HL-60/S4 treated with retinoic acid at 250 ng/mL for 4 days and 3 days (cell line): ENCODE measurements around the gene TICAM1.
"Not testable (repeated sequence)": the region's sequence is repeated elsewhere in the genome, so short reads cannot be mapped to it uniquely, and the experiment has no call there.

Source experiments
- in situ Hi-C: fragments of 300-500 bp; cut with MboI; formaldehyde crosslinking; loops from 2 replicates; pipeline ENCODE4 v1.7.0; 2022; ENCODE audit warnings: low sequenced_read_pairs

TICAM1 gene

DNA sequence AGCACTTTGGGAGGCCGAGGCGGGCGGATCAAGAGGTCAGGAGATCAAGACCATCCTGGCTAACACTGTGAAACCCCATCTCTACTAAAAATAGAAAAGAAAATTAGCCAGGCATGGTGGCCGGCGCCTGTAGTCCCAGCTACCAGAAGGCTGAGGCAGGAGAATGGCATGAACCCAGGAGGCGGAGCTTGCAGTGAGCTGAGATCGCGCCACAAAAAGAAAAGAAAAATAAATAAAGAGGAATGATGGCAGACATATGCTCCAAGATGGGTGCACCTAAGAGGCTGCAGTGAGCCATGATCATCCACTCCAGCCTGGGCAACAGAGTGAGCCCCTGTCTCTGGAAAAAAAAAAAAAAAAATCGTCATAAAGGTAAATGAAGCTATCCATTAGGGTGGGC, 14.5 kb upstream of the TICAM1 start:
- in situ Hi-C loops, result not testable (repeated sequence)

DNA sequence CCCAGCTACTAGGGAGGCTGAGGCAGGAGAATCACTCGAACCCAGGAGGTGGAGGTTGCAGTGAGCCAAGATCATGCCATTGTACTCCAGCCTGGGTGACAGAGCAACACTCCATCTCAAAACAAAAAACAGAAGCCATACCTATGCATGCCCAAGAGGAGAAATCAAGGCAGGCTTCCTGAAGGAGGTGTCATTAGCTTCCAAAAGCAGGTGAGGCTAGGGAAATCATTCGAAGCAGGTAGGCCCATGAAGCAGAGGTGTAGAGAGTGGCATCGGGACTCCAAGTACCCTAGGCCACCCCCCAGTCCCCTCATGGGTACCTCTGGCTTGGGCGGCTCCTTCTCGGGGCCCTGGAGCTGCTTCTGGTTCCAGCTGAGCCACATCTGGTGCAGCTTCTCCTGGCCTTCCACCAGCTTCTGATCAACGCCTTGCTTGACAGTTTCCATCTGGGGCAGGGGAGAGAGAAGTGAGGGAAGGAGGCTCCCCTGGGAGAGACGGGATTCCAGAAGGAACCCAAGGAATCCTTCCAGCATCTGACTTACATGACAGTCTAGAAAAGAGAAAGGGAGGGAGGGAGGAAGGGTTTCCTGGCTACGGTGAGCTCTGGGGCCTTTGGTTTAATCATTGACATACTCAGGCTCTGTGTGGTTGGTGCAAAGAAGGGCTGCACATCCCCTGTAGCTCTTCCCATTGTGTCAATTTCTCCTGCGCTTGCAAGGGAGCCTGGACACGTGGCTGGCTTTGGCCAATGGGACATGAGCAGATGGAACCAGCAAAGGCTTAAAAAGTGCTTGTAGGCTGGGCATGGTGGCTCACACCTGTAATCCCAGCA, 13.1 kb upstream of the TICAM1 start:
- in situ Hi-C loops, result no loop called here

DNA sequence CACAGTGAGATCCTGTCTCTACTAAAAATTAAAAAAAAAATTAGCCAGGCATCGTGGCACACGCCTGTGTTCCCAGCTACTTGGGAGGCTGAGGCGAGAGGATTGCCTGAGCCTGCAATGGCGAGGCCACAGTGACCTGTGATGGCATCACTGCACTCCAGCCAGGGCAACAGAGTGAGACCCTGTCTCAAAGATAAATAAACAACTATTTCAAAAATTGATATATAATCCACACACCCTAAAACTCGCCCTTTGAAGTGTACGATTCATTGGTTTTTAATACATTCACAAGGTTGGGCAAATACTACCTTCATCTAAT, 12.1 kb upstream of the TICAM1 start:
- in situ Hi-C loops, result no loop called here

DNA sequence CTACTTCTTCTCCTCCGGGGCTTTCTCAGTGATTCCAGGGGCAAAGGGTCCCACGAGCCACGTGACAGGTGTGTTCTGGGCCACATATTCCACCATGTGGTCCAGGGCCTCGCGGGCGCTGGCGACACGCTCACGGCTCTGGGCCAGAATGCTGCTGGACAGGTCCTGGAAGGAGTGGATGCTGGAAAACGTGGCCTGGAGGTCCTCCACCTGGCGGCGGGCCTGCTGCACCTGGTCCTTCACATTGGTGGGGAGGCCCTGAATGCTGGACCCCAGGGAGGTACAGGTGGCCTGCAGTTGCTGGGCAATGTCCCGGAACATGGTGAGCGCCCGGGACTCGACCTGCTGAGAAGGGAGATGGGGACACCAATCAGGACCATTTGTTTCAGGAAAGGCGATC, 7.7 kb upstream of the TICAM1 start:
- in situ Hi-C loops, result no loop called here

DNA sequence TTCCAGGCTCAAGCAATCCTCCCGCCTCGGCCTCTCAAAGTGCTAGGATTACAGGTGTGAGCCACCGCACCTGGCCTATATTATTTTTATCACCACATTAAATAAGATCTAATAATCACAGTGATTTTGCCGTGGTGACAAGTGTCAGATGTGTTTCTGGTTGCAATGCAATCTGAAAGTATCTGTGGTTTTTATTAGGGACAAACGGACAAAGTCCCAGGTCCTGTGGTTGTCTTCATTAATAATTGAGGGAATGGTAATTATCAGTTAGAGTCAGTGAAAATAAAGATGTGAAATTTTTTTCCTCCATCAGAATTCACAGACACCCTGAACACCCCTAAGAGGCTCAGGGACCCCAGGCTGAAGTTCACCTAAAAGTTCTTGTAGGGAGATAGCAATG, 1.3 kb upstream of the TICAM1 start:
- in situ Hi-C loops, result no loop called here

DNA sequence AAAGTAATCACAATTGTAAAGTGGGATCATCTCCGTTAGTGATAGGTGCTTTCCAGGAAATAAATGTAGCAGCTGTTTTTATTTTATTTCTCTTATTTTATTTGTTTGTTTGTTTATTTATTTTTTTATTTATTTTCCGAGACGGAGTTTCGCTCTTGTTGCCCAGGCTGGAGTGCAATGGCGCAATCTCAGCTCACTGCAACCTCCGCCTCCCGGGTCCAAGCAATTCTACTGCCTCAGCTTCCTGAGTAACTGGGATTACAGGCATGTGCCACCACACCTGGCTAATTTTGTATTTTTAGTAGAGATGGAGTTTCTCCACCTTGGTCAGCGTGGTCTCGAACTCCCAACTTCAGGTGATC, 448 bp upstream of the TICAM1 start:
- in situ Hi-C loops, result not testable (repeated sequence)

DNA sequence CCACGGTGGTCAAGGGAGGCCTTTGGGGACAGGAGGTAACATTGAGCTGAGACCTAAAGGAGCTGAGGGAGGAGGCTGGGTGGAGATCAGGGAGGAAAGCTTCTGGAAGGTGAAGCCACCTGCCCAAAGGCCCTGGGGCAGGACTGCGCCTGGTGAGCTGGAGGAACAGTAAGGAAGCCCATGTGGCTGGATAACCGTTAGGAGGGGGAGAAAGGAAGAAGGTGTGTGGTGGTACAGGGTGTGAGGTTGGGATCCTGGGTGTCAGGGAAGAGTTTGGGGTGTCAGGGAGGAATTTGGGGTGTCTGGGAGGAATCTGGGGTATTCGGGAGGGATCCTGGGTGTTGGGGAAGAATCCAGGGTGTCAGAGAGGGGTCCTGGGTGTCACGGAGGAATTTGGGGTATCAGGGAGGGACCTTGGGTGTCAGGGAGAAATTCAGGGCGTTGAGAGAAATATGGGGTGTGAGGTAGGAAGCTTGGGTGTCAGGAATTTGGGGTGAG, 695 bp downstream of the TICAM1 start:
- in situ Hi-C loops, result no loop called here

DNA sequence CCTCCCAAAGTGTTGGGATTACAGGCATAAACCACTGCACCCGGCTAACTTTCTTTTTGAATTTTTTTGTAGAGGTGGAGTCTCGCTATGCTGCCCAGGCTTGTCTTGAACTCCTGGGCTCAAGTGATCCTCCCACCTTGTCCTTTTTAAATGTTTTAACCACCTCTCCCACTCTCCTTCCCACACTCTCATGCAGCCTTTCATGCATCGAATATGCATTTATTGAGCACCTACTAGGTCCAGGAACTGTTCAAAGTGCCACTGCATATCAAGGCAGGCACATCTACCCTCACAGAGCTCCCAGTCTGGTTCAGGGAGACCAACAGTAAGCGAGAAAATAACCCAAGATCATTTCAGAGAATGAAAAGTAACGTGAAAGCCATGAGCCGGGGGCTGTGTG, 1.2 kb downstream of the TICAM1 start:
- in situ Hi-C loops, result no loop called here

DNA sequence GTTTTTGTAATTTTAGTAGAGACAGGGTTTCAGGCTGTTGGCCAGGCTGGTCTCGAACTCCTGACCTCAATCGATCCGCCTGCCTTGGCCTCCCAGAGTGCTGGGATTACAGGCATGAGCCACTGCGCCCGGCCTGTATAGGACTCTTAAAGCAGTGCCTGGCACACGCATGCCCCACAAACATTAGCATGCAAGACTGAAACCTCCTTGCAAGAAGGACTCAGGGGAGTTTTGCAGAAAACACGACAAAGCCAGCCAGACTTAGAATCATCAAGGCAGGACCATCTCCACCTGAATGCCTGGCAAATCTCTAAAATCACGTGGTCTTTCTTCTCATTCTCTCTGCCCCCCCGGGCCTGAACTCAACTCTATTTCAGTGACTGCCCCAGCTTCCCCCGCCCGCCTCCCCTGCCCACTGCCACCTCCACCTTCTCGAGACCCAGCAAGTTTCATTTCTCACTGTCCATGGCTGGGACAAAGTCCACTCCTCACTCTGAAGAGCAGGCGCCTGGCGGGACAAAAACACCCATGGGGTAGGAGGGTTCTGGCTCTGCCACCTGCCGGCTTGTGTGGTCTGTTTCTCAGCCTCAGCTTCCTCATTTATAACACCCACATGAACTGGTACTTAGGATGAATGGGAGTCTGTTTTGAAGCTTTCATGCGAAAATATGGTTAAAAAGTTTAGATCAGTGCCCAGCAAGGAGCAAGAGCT, 2.4 kb downstream of the TICAM1 start:
- in situ Hi-C loops, result no loop called here

DNA sequence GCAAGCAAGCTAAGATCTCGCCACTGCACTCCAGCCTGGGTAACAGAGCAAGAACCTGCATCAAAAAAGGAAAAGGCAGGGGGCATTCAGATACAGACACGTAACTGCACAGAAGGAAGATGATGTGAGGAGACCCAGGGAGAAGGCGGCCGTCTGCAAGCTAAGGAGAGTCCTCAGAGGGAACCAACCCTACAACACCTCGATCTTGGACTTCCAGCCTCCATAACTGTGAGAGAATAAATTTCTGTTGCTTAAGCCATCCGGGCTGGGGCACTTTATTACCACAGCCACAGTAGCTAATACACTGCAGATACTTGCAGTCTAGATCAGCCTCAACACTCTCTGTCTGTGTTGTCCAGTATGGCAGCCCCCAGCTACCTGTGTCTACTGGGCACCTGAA, 7.9 kb downstream of the TICAM1 start:
- in situ Hi-C loops, result no loop called here

DNA sequence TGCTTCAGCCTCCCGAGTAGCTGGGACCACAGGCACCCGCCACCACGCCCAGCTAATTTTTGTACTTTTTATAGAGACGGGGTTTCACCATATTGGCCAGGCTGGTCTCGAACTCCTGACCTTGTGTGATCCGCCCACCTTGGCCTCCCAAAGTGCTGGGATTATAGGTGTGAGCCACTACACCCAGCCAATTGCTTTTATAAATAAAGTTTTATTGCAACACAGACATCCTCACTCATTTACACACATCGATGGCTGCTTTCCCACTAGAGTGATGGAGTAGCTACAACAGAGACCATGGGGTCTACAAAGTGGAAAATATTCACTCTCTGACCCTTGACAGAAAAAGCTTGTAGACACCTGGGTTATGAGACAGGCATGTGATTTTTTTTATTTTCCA, 9.2 kb downstream of the TICAM1 start:
- in situ Hi-C loops, result not testable (repeated sequence)

DNA sequence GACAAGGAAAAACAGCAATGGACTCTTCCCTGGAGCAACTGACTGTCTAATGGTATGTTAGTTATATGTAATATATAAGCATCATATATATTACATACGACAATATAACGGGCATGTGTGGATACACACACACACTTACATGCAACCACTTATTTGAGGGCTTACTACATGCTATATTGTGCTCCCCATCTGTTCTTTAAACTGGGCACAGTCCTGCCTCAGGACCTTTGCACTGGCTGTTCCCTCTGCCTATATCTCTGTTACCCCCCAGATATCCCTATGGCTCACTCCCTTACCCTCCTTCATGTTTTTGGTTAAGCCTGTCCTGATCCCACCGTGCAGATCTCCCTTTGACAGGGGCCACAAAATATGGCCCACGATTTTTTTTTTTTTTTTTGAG, 10.2 kb downstream of the TICAM1 start:
- in situ Hi-C loops, result no loop called here

DNA sequence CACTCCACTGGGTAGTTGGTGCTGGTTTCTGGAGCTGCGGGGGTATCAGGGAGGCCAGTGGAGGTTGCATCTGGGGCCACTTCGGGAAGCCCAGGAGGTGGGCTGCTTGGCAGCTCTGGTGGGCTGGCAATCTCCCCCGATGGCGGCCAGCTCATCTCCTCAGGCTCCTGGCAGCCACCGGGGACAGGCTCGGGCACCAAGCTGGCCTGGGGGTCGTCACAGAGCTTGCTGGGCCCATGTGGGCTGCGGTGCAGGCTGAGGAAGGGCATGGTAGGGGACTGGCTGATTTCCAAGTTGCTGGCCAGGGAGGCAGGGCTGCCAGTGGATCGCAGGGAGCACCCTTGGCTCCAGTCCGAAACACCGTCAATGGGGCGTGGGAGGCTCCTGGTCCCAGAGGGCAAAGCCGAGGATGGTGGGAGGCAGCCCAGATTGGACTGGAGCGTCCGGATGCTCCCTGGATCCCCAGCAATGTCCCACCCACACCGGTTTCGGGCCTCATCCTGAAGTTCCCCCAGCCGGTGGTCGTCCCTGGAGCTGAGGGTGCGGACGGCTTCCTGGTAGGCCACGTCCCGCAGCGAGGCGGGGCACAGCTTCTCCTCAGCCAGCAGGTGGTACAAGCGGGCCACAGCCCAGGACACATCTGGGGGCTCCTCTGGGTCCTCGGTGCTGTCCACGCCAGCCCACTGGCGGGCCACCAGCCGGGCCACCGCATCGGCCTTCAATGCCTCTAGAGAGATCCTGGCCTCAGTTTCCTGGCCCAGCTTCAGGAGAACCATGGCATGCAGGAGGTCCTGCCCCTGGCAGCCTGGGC, 13.8 kb downstream of the TICAM1 start:
- in situ Hi-C loops, result loop anchor here (10.0 kb wide), 1 partner anchor 97 kb away; no protein-coding TSS in a partner anchor

DNA sequence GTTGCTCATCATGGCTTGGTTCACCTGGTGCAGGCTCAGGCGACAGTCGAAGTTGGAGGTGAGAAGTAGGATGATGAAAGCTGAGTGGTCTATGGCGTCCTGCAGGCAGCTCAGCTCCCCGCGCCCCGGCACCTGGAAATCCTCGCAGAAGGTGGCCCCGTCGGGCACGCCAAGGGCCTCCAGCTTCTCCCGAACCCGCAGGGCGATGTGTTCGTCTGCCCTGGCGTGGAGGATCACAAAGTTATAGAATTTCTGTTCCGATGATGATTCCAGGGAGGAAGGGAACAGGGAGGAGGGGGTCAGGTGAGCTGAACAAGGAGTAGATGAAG, 14.6 kb downstream of the TICAM1 start:
- in situ Hi-C loops, result loop anchor here (10.0 kb wide), 1 partner anchor 98 kb away; no protein-coding TSS in a partner anchor

DNA sequence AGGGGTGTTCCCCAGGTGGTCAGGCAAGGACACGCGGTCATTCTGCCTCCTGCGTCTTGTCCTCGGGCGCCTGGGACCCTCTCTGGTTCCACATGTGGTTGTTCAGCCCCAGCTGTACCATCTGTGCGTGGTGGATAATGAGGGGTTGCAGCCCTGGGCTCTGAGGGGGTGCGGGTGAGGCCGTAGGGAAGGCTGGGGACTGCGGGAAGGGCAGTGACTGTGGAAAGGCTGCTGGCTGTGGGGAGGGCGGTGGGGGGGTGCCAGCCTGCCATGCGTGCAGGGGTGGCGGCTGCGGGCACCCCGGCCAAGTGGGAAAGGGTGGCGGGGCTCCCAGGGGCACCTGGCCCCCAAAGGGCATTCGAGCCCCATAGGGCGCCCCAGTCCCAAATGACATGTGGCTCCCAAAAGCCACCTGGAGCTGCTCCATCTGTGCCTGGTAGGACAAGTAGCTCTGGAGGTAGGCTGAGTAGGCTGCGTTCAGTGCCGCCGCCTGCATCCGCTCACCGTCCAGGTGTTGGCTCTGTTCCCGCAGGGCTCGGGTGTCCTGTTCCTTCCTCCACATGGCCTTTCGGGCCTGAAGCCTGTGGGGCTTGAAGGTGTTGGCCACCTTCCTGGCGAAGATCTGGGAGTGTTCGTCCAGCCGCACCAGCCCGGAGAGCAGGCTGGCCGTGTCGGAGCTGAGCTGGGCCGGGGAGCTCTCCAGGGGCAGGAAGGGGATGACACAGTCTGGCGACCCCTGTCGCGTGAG, 15.1 kb downstream of the TICAM1 start:
- in situ Hi-C loops, result loop anchor here (10.0 kb wide), 1 partner anchor 98 kb away; no protein-coding TSS in a partner anchor

DNA sequence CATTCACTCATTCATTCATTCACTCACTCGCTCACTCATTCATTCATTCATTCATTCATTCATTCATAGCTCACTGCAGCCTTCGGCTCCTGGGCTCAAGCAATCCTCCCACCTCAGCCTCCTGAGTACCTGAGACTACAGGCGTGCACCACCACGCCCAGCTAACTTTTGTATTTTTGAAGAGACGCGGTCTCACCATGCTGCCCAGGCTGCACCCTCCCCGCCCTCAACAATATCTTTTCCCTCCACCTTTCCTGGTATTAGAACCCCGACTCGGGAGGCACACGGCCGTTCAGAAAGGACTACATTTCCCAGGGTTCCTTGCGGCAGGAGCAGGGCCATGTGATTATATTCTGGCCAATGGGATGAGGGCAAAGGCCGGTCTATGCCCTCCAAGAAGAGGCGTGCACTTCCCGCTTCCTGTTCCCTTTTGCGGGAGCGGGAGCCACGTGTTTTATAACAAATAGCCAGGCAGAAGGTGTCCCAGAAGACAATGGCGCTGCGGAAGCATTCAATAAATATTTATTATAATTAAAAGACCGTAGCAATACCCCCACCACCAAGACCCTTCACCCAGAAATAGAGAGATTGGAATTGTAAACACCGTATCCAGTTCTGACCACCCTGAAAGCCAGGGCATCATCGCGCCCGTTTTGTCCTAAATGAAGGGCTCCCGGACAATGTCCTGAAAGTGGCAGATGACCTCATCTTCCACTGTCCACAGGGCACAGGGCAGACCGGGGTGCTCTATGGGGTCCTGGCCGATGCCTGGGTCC, 15.9 kb downstream of the TICAM1 start:
- in situ Hi-C loops, result loop anchor here (10.0 kb wide), 1 partner anchor 99 kb away; no protein-coding TSS in a partner anchor

DNA sequence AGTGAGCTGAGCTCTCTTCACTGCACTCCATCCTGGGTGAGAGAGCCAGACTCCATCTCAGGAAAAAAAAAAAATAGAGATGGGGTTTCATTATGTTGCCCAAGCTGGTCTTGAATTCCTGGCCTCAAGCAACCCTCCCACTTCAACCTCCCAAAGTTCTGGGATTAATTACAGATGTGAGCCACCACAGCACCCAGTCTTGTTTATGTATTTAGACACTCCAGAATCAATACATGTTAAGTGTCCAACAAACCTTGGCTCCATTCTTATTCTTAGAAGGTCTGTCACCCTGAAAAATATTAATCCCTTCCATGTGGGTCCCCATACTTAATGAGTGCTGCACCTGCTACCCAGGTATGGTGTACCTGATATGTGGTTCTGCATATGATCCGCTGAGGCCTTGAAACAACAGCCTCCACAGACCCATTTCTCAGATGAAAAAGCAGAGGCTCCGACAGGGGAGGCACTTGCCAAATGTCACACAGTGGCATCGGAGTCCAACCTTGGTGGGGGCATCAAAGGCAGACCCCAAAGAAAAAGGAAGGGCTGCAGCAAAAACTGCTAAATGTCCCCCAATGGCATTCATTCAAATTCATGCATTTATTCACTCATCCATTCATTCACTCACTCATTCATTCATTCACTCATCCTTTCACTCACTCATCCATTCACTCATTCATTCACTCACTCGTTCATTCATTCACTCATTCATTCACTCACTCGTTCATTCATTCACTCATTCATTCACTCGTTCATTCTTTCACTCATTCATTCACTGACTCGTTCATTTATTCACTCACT, 16.7 kb downstream of the TICAM1 start:
- in situ Hi-C loops, result loop anchor here (10.0 kb wide), 1 partner anchor 100 kb away; no protein-coding TSS in a partner anchor

DNA sequence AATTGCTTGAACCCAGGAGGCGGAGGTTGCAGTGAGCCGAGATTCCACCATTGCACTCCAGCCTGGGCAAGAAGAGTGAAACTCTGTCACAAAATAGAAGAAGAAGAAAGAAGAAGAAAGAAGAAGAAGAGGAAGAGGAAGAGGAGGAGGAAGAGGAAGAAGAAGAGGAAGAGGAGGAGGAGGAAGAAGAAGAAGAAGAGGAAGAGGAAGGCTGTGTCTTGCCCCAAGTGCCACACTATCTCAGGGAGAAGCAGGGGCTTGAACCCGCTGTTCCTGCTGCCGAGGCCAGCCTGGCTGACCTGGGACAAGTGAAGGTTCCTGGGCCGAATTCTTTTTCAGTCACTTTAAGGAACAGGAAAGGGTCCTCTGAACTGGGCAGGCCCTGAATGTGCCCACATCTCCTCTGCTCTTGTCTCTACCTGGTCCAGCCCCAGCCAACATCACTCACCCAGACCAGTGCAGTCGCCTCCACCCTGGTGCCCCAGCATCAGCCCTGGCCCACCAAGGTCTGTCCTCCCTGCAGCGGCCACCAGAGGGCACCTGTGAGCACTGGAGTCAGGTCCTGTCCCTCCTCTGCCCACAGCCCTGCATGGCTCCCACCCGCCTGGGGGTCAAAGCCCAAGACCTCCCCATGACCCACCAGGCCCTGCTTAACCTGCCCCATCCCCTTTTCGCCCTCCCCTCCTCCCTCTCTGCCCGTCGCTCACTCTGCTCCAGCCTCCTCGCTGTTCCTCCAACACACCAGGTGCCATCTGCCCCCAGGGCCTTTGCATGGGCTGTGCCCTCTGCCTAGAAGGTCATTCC, 20.0 kb downstream of the TICAM1 start:
- in situ Hi-C loops, result loop anchor here (10.0 kb wide), 1 partner anchor 103 kb away; no protein-coding TSS in a partner anchor
